HEK293T (cell line): Measurements from ENCODE around the gene ATP11A.

Experiments used
- ARNT ChIP-seq: fragments of 450-650 bp; IDR thresholded peaks from 2 replicates; pipeline ENCODE4 v1.6.1; 2017; ENCODE audit warnings: mild to moderate bottlenecking
- BHLHE40 ChIP-seq: fragments of 450-650 bp; IDR thresholded peaks from 2 replicates; pipeline ENCODE4 v1.6.1; 2016; ENCODE audit warnings: mild to moderate bottlenecking, moderate library complexity, borderline replicate concordance
- ELF4 ChIP-seq: fragments of 450-650 bp; IDR thresholded peaks from 2 replicates; pipeline ENCODE4 v1.6.1; 2017; ENCODE audit warnings: antibody characterized with exemption
- FOXA1 ChIP-seq: fragments of 450-650 bp; IDR thresholded peaks from 2 replicates; pipeline ENCODE4 v1.6.1; 2016; ENCODE audit warnings: mild to moderate bottlenecking
- FOXM1 ChIP-seq: fragments of 450-650 bp; IDR thresholded peaks from 2 replicates; pipeline ENCODE4 v1.6.1; 2017; ENCODE audit warnings: mild to moderate bottlenecking, borderline replicate concordance
- HDGF ChIP-seq: fragments of 450-650 bp; IDR thresholded peaks from 2 replicates; pipeline ENCODE4 v1.6.1; 2017; ENCODE audit warnings: antibody characterized with exemption, borderline replicate concordance
- L3MBTL2 ChIP-seq: fragments of 450-650 bp; conservative IDR thresholded peaks from 2 replicates; pipeline ENCODE4 v1.6.1; 2016; ENCODE audit warnings: mild to moderate bottlenecking
- NFRKB ChIP-seq: fragments of 450-650 bp; IDR thresholded peaks from 2 replicates; pipeline ENCODE4 v1.6.1; 2016; ENCODE audit warnings: mild to moderate bottlenecking, moderate library complexity
- PKNOX1 ChIP-seq: fragments of 450-650 bp; IDR thresholded peaks from 2 replicates; pipeline ENCODE4 v1.6.1; 2016
- SUZ12 ChIP-seq: fragments of 450-650 bp; IDR thresholded peaks from 2 replicates; pipeline ENCODE4 v1.6.1; 2016; ENCODE audit warnings: mild to moderate bottlenecking
- TARDBP ChIP-seq: fragments of 450-650 bp; IDR thresholded peaks from 2 replicates; pipeline ENCODE4 v1.6.1; 2016
- ZNF384 ChIP-seq: fragments of 450-650 bp; IDR thresholded peaks from 2 replicates; pipeline ENCODE4 v1.6.1; 2016

GRCh38 chr13:112720251-112720650 lies 30.4 kb downstream of the ATP11A start:
- TF ChIP-seq ARNT (no peak), BHLHE40 (no peak), ELF4 (no peak), NFRKB (no peak), TARDBP (no peak), FOXM1 (no peak), FOXA1 (no peak), HDGF (no peak), SUZ12 (no peak), ZNF384 (no peak), PKNOX1 (no peak), L3MBTL2 (no peak)
